Measurements from ENCODE around the gene GBGT1. TPM values are rescaled to one million over a fixed set of nuclear protein-coding genes. Genes with fewer than 3 reads are reported as not detected.

GBGT1 gene
- total and polyA plus RNA-seq, 2 of the 4 experiments (the other 2 are of a cell fraction): 1.8 to 3.2 TPM

DNA sequence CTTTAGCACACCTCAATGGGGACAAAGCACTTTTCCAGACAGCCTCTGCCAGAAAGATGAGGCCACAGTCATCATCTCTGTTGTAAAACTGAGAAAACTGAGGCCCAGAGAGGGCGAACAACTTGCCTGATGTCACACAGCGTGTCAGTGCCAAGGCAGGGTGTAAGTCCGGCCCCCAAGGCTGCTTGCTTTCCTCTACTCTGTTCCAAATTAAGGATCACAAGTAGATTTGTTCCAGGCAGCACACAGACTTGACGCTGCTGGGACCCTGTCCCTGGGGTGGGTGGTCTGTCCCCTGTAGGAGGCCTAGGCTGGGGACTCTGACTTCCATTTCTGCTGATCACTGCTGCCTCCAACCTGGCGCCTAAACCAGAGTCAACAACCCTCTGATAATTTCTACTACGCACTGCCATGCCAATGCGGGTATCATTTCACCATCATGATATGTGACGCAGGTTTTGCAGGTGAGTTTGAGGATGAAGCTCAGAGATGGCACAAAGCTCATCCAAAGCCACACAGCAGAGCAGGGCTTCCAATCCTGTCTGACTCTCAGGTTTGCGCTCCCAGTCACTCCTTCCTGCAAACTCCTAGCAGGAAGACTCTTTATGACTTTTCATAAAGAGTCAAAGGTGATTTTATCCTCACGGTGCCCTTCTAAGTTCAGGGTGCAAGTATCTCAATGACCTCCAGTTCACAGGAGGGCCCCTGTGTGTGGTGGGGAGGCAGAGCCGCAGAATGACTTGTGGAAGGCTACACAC lies 29.1 kb downstream of the GBGT1 start:
- no peaks in the 10 kb centered on the region for H3K36me3 ChIP-seq (ENCODE audit: control insufficient read depth, insufficient read depth, low read length)
- CTCF ChIA-PET: interaction anchor here (0.8 to 2.0 kb wide), 3 partner anchors 9 to 12 kb away, joined by 3 to 20 read pairs (median 6); no protein-coding TSS in a partner anchor
- WGBS, 2 experiments (ENCODE audit: extremely low coverage in 2 of 2, insufficient read length in 1 of 2): no CpG with 5 or more reads among the region's 11 CpGs
- TF ChIP-seq FOS (IDR thresholded peaks at IDR 0.05; ENCODE audit: low read depth, low read length) (no peak), RAD21 (IDR thresholded peaks at IDR 0.05; ENCODE audit: low read length) (no peak), MXI1 (IDR thresholded peaks at IDR 0.05; ENCODE audit: borderline replicate concordance, low read depth, low read length) (no peak), POLR2A (IDR thresholded peaks at IDR 0.05; ENCODE audit: low read depth, low read length) (no peak), RCOR1 (IDR thresholded peaks at IDR 0.05; ENCODE audit: insufficient replicate concordance, low read length) (no peak), MAFK (IDR thresholded peaks at IDR 0.05; ENCODE audit: low read depth, low read length) (no peak), CEBPB (IDR thresholded peaks at IDR 0.05; ENCODE audit: low read depth, low read length) (no peak), RFX5 (IDR thresholded peaks at IDR 0.05; ENCODE audit: low read depth, low read length) (no peak), SMC3 (IDR thresholded peaks at IDR 0.05; ENCODE audit: low read depth, low read length) (no peak), BHLHE40 (IDR thresholded peaks at IDR 0.05; ENCODE audit: low read depth, low read length) (no peak), NFE2L2 (IDR thresholded peaks at IDR 0.05; ENCODE audit: low read depth, low read length) (no peak)
- TF ChIP-seq, protein P1, sequence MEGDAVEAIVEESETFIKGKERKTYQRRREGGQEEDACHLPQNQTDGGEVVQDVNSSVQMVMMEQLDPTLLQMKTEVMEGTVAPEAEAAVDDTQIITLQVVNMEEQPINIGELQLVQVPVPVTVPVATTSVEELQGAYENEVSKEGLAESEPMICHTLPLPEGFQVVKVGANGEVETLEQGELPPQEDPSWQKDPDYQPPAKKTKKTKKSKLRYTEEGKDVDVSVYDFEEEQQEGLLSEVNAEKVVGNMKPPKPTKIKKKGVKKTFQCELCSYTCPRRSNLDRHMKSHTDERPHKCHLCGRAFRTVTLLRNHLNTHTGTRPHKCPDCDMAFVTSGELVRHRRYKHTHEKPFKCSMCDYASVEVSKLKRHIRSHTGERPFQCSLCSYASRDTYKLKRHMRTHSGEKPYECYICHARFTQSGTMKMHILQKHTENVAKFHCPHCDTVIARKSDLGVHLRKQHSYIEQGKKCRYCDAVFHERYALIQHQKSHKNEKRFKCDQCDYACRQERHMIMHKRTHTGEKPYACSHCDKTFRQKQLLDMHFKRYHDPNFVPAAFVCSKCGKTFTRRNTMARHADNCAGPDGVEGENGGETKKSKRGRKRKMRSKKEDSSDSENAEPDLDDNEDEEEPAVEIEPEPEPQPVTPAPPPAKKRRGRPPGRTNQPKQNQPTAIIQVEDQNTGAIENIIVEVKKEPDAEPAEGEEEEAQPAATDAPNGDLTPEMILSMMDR (conservative IDR thresholded peaks at IDR 0.05; ENCODE audit: low read depth, low read length): no peak
- TF ChIP-seq, protein P2, sequence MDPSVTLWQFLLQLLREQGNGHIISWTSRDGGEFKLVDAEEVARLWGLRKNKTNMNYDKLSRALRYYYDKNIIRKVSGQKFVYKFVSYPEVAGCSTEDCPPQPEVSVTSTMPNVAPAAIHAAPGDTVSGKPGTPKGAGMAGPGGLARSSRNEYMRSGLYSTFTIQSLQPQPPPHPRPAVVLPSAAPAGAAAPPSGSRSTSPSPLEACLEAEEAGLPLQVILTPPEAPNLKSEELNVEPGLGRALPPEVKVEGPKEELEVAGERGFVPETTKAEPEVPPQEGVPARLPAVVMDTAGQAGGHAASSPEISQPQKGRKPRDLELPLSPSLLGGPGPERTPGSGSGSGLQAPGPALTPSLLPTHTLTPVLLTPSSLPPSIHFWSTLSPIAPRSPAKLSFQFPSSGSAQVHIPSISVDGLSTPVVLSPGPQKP (IDR thresholded peaks at IDR 0.05; ENCODE audit: borderline replicate concordance, low read depth, low read length): no peak
- TF ChIP-seq, protein P3, sequence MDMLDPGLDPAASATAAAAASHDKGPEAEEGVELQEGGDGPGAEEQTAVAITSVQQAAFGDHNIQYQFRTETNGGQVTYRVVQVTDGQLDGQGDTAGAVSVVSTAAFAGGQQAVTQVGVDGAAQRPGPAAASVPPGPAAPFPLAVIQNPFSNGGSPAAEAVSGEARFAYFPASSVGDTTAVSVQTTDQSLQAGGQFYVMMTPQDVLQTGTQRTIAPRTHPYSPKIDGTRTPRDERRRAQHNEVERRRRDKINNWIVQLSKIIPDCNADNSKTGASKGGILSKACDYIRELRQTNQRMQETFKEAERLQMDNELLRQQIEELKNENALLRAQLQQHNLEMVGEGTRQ (IDR thresholded peaks at IDR 0.05; ENCODE audit: low read depth, low read length): no peak

More for the DNA sequence above, 29.1 kb downstream of the GBGT1 start:
- H3K27ac ChIP-seq (ENCODE audit: insufficient read depth, low read length): peak overlapping the region; percentile 68
- in situ Hi-C loops (cut with MboI; ENCODE audit: low sequenced_read_pairs) (no loop called here), dilution Hi-C loops (cut with HindIII; ENCODE audit: low sequenced_read_pairs, unreplicated experiment) (no loop called here), intact Hi-C loops (cut with micrococcal nuclease) (loop anchor here (1.0 kb wide), 1 partner anchor 10 kb away; no protein-coding TSS in a partner anchor)
- peaks cover 43% of the 10 kb centered on the region for H4K20me1 ChIP-seq (ENCODE audit: insufficient read depth, low read length)
- H3K4me2 ChIP-seq (ENCODE audit: low read depth, low read length): no peak overlapping the region
- H3K9me1 ChIP-seq (ENCODE audit: insufficient read depth, low read length): peaks cover 19% of the 10 kb centered on the region; the same call in 1 of the 2 replicates
- no peak; the same call in 1 of the 2 replicates for ATAC-seq (ENCODE audit: low read depth)
- H4K5ac ChIP-seq (ENCODE audit: low read depth, low read length): peak overlapping the region; percentile 28
- H2AK9ac ChIP-seq (replicated peaks; ENCODE audit: low read depth, low read length, poor library complexity): peak overlapping the region; percentile 57
- H2BK120ac ChIP-seq (ENCODE audit: low read depth, low read length): peak overlapping the region; percentile 86
- peaks cover 15 to 43% of the 10 kb centered on the region in 2 experiments; a peak in 3 of 4 replicates for H3K79me1 ChIP-seq (ENCODE audit: low read depth in 1 of 2, low read length in 2 of 2)
- H4K8ac ChIP-seq (ENCODE audit: low read depth in 2 of 2, low read length in 2 of 2): peak overlapping the region; percentile 5 to 50; a peak in 2 of 4 replicates
- POLR2A ChIA-PET (ENCODE audit: unreplicated experiment): no interaction called here
- peak overlapping the region; percentile 15 for H3K18ac ChIP-seq (ENCODE audit: low read depth, low read length)
- H3K23ac ChIP-seq (ENCODE audit: low read depth, low read length): 0 out of 2 replicates have a peak overlapping the region, but pooled peaks have one; percentile 15
- H3K9me3 ChIP-seq (ENCODE audit: control insufficient read depth, insufficient read depth, low read length): no peaks in the 10 kb centered on the region
- peak overlapping the region; percentile 75 for H2BK20ac ChIP-seq (ENCODE audit: low read depth, low read length)
- peak overlapping the region; percentile 19; the same call in 1 of the 2 replicates for H3K56ac ChIP-seq (ENCODE audit: extremely low read depth, insufficient read depth, low read length)
- no TSS peak for BruUV-seq (replicated peaks)
- peak overlapping the region; percentile 91 for H3K4ac ChIP-seq (ENCODE audit: low read depth, low read length)
- peak overlapping the region; percentile 51; the same call in 2 of the 3 replicates for H2BK15ac ChIP-seq (ENCODE audit: low read depth, low read length)
- no peaks in the 10 kb centered on the region for H3K27me3 ChIP-seq (ENCODE audit: control insufficient read depth, insufficient read depth, low read length)
- peak overlapping the region; percentile 73 for H2BK5ac ChIP-seq (ENCODE audit: low read depth, low read length, poor library complexity, severe bottlenecking)
- H3K9ac ChIP-seq (ENCODE audit: low read depth, low read length): no peak overlapping the region
- H3K4me3 ChIP-seq (ENCODE audit: insufficient read depth, low read depth, low read length): no peak overlapping the region
- no peak for DNase-seq
- H4K91ac ChIP-seq (ENCODE audit: insufficient read depth, low read depth, low read length): peak overlapping the region; percentile 61
- H2AFZ ChIP-seq (replicated peaks; ENCODE audit: low read length, poor library complexity): peak overlapping the region; percentile 40
- peaks cover 31% of the 10 kb centered on the region for H3K4me1 ChIP-seq (ENCODE audit: control insufficient read depth, insufficient read depth, low read length)
- H2AK5ac ChIP-seq (ENCODE audit: low read depth, low read length): peak overlapping the region; percentile 86
- peak overlapping the region; percentile 84 for H3K14ac ChIP-seq (replicated peaks; ENCODE audit: low read depth, low read length)
